Right ventricle myocardium inferior (tissue), 1 donor: ENCODE results near the gene CCDC80. TPM values are rescaled to one million over a fixed set of nuclear protein-coding genes. Genes with fewer than 3 reads are reported as not detected.

ENCODE experiments used
- ATAC-seq: fragments of 200-7000 bp; cut with Tn5 transposase; one replicate; pipeline ENCODE4 v1.9.1; 2020; ENCODE audit warnings: mild to moderate bottlenecking, moderate library complexity
- DNase-seq: peaks from one replicate; pipeline ENCODE4 v3.0.0; 2021; ENCODE audit errors: missing footprints
- intact Hi-C: fragments of 100-400 bp; cut with DNase I; formaldehyde crosslinking; loops from one replicate; pipeline ENCODE4 v1.11.0; 2022
- total RNA-seq: library from RNA; stranded (reverse); fragmentation: NEBNext Ultra II Directional; extraction: Animal tissue kit (Norgen Biotek cat#: 25700); gene quantifications from one replicate; pipeline ENCODE4 v1.2.1, GENCODE V29; 2021
- donor health status: DM: no; HTN: yes; CAD: no; lungs with severe emphysema.

Gene CCDC80
- total RNA-seq, 1 donor from 2014 or later = 78.2 TPM

DNA sequence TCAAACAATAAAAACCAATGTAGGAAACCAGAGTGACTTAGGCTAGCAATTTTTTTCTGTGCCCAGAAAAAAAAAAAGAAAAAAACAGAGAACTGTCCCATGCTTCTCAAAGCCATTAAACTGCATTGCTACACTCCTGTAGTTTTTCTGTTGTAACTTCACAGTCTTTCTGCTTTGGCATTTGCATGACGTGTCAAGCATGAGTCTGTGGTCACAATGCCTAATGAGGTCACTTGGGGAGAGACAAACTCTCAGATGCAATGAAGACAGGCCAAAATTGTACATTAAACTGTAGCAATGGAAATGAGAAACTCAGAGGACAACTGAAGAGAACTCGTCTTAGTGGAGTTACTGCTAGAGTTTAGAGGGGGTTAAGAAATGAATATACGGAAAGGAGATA lies 30.8 kb downstream of the CCDC80 start:
- ATAC-seq (no peak), DNase-seq (no peak)
- intact Hi-C loops = no loop called here

DNA sequence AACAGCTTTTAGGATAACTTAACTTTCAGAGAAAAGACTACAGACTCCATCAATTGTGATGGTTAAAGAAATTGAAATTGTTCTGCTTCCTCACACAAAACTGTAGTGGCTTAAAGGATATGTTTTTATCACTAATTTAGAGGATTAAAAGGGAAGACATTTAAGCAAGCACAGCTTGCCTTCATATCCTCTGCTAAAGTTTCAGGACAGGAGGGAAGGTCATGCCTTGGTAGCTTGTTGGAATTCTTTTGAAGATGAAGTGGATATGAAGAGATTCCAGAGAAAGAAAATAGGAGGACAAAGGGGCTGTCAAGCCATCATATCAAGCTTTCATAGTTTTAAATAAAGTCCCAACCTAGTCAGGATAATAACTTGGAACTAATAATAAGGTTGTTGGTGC lies 33.1 kb downstream of the CCDC80 start:
- intact Hi-C loops = no loop called here
- ATAC-seq (no peak), DNase-seq (no peak)

DNA sequence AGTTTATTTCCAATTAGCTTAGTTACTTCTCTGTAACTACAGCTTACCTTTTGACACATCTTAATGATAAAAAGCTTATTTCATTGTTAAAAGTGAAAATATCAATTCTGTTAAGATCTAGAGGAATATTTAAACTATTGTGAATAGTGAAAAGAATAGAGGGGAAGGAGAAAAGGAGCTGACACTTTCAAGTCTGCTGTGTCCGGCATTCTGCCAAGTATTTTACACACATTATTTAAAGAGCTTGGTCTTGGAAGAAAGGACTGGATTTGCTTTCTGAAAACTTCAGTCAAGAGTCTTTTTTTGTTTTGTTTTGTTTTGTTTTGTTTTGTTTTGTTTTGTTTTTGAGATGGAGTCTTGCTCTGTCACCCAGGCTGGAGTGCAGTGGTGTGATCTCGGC lies 34.8 kb downstream of the CCDC80 start:
- intact Hi-C loops = no loop called here
- no peak for DNase-seq
- ATAC-seq = no peak

DNA sequence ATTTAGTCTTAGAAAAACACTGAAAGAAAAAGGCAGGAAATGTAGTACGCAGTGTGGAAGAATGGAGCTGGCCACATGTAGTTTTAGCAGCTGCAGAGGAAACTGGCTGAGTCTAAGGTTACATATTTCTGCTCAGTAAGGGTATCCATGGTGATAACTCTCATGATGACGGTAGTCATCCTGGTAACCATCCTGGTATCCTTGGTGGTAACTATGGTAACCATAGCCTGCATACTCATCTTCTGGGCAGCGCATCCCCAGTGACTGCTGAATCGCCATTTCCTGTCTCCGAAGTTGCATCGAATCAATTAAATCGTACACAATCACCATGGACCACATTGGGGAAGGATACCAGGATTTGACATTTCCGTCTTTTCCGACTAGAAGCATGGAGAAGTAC lies 35.7 kb downstream of the CCDC80 start:
- intact Hi-C loops = no loop called here
- DNase-seq (no peak), ATAC-seq (no peak)

DNA sequence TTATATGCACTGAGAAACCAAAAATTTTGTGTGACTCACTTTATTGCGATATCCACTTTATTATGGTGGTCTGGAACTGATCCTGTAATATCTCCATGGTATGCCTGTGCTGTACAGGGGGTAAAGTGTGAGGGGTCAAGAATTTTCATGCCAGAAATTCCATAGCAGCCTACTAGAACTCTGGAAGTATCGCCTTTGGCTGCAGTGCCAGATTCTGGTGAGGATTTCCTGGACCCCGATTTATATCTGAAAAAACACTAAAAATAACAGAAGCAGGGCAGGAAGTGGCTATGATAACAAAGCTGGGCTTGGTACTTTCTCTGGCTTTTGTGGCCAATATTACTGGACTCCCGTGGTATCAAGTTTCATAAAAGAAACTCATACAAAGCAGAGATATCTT lies 36.4 kb downstream of the CCDC80 start:
- intact Hi-C loops = no loop called here
- no peak for DNase-seq
- no peak for ATAC-seq

GRCh38 chr3:112602217-112602838 lies 38.6 kb downstream of the CCDC80 start:
- DNase-seq (no peak), ATAC-seq (no peak)
- intact Hi-C loops = no loop called here

- ATAC-seq (no peak), DNase-seq (no peak)
- intact Hi-C loops = no loop called here
These were observed 42.2 kb downstream of the CCDC80 start for GRCh38 chr3:112598731-112599130.

DNA sequence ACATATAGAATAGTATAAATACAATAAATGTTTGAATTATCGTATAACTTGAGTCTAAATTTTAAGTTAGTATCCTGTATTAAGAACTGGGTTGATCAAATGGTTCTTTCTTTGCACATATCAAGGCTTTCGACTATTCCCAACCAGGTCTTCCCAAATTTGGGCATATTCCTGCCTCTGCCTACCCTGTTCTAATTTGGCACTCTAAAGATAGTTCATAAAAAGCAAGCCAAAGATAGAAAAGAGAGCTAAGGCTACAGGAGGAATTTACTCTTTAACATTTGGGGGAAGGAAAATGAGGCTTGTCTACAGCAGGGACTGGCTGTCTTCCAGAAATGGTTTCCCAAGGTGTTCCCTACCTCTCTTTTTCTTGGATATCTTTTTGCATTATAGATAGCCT lies 43.0 kb downstream of the CCDC80 start:
- ATAC-seq (no peak), DNase-seq (no peak)
- intact Hi-C loops = no loop called here

GRCh38 chr3:112594856-112595255 lies 46.1 kb downstream of the CCDC80 start:
- DNase-seq (no peak), ATAC-seq (no peak)
- intact Hi-C loops = no loop called here

DNA sequence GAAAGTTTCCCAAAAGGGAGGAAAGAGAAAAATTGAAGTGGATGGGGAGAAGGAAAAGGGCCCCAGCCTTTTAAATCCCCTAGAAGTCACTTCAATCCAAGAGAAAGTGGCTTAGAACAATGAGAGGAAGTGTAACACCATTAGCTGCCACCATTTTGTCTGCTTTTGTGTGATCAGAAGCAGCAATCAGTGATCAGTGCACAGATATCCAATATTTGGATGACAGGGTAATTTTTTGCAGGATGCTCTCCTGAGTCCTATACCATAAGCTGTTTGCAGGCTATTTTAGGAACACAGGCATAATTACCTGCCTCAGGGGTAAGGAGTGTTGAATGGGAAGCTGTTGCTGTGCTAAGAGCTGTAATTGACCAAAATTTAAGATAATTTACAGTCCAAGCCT lies 47.7 kb downstream of the CCDC80 start:
- ATAC-seq (no peak), DNase-seq (no peak)
- intact Hi-C loops = no loop called here

GRCh38 chr3:112587336-112587735 lies 53.6 kb downstream of the CCDC80 start:
- intact Hi-C loops = no loop called here

GRCh38 chr3:112585782-112586181 lies 55.2 kb downstream of the CCDC80 start:
- ATAC-seq (no peak), DNase-seq (no peak)
- intact Hi-C loops = no loop called here

More at GRCh38 chr3:112587336-112587735, 53.6 kb downstream of the CCDC80 start:
- no peak for ATAC-seq
- DNase-seq = no peak

DNA sequence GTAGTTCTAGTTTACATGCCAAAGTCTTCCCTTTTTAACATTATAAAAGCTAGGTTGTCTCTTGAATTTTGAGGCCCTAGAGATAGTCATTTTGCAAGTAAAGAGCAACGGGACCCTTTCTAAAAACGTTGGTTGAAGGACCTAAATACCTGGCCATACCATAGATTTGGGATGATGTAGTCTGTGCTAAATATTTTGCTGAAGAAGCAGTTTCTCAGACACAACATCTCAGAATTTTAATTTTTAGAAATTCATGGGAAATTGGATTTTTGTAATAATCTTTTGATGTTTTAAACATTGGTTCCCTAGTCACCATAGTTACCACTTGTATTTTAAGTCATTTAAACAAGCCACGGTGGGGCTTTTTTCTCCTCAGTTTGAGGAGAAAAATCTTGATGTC lies 57.8 kb downstream of the CCDC80 start:
- intact Hi-C loops = loop anchor here (2.0 to 5.0 kb wide), 2 partner anchors 54 to 400 kb away; no protein-coding TSS in a partner anchor
- no peak for ATAC-seq
- no peak for DNase-seq

GRCh38 chr3:112582244-112582874 lies 58.6 kb downstream of the CCDC80 start:
- ATAC-seq = no peak
- DNase-seq = no peak
- intact Hi-C loops = loop anchor here (2.0 to 5.0 kb wide), 2 partner anchors 55 to 400 kb away; no protein-coding TSS in a partner anchor

GRCh38 chr3:112579697-112580096 lies 61.2 kb downstream of the CCDC80 start:
- no peak for ATAC-seq

GRCh38 chr3:112579232-112579631 lies 61.7 kb downstream of the CCDC80 start:
- intact Hi-C loops = no loop called here
- DNase-seq = no peak
- no peak for ATAC-seq

More at GRCh38 chr3:112579697-112580096, 61.2 kb downstream of the CCDC80 start:
- intact Hi-C loops = loop anchor here (5.0 kb wide), 1 partner anchor 58 kb away; no protein-coding TSS in a partner anchor
- no peak for DNase-seq

GRCh38 chr3:112572701-112573100 lies 68.2 kb downstream of the CCDC80 start:
- no peak for DNase-seq
- intact Hi-C loops = no loop called here
- ATAC-seq = no peak

DNA sequence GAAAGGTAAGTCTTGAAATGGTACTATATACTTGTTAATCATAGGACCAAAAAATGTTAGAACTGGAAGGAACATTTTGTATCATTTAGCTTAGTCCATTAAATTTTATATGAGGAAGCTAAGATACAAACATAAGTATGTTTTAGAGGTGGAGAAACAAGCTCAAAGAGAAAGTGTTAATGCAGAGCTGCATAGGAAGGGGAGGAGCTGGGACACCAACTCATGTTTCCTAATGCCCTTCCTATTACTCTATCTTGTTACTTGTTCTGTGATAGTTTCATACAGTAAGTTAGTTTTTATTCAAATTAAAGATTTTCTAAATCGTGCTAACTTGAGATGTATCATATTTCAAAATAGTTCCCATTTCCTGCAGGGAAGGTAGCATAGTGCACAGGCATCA lies 71.7 kb downstream of the CCDC80 start:
- DNase-seq (no peak), ATAC-seq (no peak)
- intact Hi-C loops = loop anchor here (10.0 kb wide), 1 partner anchor 426 kb away; the partner anchor contains the start of gene GTPBP8

DNA sequence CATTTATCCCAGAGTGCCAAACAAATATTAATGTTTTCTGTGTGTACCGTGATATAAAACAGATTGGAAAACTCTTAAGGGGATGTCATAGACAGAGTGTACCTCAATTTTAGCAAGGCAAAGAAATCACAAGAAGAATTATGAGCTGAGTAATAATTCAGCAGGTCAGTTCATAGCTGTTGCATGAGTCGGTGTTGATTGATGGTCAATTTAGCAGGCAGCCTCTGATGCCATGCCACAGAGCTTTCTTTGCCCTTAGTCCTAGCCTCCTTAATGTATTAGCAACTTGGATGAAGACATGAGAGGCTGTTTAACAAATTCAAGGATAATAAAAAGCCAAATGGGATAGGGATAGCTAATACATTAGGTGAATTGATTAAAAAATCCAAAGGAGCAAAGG lies 72.3 kb downstream of the CCDC80 start:
- intact Hi-C loops = loop anchor here (10.0 kb wide), 1 partner anchor 426 kb away; the partner anchor contains the start of gene GTPBP8
- no peak for ATAC-seq
- no peak for DNase-seq

- no peak for DNase-seq
- intact Hi-C loops = loop anchor here (10.0 kb wide), 1 partner anchor 430 kb away; the partner anchor contains the start of gene GTPBP8
- ATAC-seq = no peak
These were observed 76.0 kb downstream of the CCDC80 start for GRCh38 chr3:112564940-112565305.
